ENCODE results near the gene CCNY.

The CCNY gene

GRCh38 chr10:35558276-35558675 is 222.0 kb downstream of the CCNY start:
- DNase-seq (ENCODE audit: low read depth in 2 of 2), result no peak

DNA sequence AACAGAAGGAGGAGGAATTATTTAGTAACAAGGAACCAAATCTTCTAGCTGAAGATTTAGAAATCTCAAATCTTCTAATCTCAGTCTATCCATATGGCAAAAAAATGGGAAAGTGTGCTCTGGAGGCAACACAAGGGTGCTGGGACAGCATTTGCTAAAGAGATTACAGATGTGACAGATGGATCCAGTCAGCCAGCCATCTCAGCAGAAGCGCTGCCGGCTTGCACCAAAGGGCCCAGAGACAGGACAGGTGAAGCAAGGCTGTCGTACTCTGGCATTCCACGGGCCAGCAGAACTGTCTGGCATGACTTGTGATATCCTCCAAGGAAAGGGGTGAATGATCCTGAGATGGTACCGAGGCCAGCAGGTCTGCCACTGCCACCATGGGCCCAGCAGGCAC is 223.1 kb downstream of the CCNY start:
- no peak for DNase-seq (ENCODE audit: low read depth in 2 of 2)

GRCh38 chr10:35561715-35562114 is 225.4 kb downstream of the CCNY start:
- DNase-seq (ENCODE audit: low read depth in 2 of 2), result no peak

DNA sequence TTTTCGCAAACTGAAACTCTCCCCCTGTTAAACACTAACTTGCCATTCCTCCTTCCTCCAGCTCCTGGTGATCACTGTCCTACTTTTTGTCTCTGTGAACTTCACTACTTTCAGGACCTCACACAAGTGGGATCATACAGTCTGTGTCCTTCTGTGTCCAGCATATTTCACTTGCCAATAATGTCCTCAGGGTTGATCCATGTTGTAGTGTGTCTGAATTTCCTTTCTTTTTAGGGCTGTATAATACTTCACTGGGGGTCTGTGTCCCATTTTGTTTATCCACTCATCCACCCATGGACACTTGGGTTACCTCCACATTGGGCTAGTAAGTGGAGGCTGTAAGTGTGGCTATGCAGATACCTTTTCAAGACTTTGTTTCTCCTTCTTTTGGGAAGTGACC is 226.1 kb downstream of the CCNY start:
- DNase-seq (ENCODE audit: low read depth in 2 of 2), result no peak

DNA sequence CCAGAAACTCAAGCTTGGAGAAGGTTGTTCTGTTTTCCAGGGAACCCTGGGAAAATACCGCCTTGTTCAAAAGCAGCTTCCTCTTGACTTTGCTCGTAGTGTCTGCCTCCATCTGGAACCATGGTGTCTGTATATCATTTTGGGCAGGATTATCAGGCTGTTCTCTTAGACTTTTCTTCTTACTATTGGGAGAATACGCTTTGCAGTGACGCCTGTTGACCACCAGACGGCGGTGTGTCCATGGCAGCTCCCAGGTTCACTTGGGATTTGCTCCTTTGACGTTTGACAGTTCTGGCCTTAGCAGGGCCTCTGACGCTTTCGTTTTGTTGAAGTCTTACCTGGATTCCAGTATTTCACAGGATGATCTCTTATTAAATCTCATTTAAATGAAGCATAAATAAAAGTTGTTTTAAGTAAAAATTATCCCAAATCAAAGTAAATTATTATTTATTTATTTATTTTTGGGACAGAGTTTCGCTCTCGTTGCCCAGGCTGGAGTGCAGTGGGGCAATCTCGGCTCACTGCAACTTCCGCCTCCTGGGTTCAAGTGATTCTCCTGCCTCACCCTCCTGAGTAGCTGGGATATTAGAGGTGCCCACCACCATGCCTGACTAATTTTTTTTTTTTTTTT is 227.1 kb downstream of the CCNY start:
- no peak for DNase-seq (ENCODE audit: low read depth in 2 of 2)

DNA sequence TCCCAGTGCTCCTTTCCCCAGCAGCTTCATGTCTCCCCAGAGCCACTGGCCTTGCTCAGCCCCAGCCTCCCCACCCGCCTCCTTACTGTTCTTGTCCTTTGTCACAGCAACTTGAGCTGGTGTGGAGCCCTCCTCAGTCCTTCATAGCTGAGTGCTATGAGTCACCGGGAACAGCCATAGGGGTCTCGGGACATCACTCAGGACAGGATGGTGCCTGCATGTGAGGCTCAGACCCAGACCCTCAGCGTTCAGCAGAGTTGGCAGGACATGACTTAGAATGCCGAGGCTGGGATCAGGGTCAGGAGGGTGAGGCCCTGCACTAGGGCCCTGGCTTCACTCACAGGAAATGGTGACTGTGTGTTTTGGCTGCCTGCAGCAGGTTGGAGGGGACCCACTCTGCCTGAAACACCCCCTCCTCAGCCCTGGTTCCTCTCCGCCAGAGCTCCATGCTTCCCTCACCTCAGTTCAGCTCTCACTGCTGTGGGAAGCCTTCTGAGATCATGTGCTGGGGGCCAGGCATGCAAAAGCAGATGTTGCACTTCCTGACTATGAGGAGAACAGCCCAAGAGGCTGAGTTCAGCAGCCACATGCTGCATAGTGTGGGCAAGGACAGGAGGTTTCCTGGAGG is 228.1 kb downstream of the CCNY start:
- DNase-seq (ENCODE audit: low read depth in 2 of 2), result no peak

DNA sequence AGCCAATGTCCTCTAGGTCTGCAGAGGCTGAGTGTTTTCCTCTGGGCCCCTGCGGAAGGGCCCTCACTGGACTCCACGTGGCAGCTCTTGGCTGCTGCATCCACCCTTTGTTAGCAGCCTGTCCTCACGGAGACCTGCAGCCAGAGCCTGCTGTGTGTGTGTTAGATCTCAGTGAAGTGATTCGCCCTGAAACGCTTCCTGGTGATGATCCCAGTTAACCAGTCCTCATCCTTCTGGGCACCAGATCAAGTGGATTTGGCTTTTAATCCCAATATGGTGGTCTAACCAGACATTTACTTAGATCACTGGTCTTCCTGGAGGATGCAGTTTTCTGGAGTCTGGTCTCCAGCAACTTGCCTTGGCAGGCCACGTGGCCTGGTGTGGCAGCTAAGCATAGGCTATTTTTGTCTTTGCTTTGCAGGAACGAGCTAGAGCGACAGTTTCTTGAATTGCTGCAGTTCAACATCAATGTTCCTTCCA is 229.3 kb downstream of the CCNY start:
- no peak for DNase-seq (ENCODE audit: low read depth in 2 of 2)

DNA sequence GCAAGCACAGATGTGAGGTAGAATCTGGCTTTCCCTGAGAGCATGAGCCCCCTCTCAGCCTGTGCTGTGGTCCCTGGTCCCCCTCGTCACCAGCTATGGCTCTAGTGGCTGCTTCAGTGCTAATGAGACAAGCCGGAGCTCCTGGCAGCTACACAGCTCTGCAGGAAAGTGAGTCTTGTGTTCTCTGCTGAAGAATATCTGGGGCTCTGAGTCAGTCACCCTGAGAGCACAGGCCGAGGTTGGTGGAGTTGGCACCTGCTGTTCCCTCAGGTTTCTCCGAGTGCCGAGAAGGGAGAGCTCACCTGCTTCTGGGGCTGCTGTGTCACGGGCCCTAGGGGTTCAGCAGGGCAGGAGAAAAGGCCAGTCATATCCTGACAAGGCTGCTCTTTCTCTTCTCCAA is 231.6 kb downstream of the CCNY start:
- DNase-seq (ENCODE audit: low read depth in 2 of 2), result no peak

GRCh38 chr10:35568483-35569015 is 232.2 kb downstream of the CCNY start:
- DNase-seq (ENCODE audit: low read depth in 2 of 2), result no peak

DNA sequence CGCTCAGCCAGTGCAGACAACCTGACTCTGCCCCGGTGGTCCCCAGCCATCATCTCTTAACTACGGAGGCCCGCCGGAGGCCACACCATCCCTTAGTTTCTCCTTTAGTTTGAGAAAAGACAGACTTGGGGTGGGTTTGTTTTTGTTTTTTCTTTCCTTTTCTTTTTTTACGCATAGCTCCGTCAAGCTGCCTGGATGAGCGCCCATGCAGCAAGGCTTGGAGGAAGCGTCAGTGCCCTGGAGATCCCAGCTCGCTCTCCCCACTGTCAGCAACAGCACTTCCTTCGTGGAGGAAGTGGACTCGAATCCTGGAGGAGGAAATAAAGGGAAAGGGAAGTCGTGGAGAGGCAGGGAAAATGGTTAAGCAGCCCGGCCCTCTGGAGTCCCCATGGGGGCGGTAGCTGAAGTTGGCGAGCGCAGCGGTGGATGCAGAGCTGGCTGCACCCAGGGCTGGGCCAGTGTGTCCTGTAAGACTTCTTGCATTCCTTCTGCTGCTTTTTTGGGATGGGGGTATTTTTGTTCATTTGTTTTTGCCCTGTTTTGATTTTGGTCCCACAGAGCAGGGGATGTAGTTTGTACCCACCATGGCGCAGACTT is 232.9 kb downstream of the CCNY start:
- no peak for DNase-seq (ENCODE audit: low read depth in 2 of 2)

- DNase-seq (ENCODE audit: low read depth in 2 of 2), result no peak
These were observed 233.5 kb downstream of the CCNY start for GRCh38 chr10:35569836-35570235.

- no peak for DNase-seq (ENCODE audit: low read depth in 2 of 2)
These were observed 234.1 kb downstream of the CCNY start for GRCh38 chr10:35570397-35570796.

- DNase-seq (ENCODE audit: low read depth in 2 of 2), result no peak
These were observed 236.3 kb downstream of the CCNY start for GRCh38 chr10:35572583-35572982.

DNA sequence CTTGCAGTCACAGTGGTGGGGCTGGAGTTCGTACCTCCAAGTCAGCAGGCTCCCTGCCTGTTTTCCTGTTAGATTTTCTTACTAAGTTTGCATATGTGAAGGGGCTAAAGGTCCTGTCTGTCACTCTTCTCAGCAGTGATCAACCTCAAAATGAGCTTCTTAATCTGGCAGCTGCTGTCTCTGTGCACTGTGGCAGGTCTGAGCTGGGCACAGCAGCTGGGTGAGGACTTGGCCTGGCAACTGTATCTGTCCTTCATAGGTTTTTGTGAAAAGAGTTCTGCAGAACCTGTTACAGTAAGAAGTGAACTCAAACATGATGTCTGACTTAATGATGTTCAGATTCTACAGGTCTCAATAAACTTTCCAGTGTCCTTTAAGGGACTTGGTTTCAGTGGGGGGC is 237.5 kb downstream of the CCNY start:
- no peak for DNase-seq (ENCODE audit: low read depth in 2 of 2)

DNA sequence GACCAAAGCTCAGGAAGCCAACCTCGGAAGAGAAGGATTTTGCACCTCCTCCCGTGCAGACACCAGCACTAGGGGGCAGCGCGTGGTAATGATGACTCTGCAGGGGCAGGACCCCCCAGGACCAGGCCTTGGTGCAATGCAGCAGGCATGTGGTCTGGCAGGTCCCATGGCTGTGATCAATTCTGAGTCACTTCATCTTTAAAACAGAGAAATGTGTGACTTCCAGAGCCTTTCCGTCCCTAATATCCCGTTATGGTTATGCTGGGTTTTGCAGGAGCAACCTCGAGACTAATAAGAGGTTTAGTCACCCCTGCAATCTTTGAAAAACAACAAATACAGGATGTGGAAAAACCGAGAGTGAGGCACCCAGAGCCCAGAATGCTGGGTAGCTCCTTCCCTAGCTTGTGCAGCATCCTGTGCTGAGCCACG is 238.6 kb downstream of the CCNY start:
- DNase-seq (ENCODE audit: low read depth in 2 of 2), result peak; percentile 17 to 29

GRCh38 chr10:35575640-35576039 is 239.3 kb downstream of the CCNY start:
- no peak for DNase-seq (ENCODE audit: low read depth in 2 of 2)

DNA sequence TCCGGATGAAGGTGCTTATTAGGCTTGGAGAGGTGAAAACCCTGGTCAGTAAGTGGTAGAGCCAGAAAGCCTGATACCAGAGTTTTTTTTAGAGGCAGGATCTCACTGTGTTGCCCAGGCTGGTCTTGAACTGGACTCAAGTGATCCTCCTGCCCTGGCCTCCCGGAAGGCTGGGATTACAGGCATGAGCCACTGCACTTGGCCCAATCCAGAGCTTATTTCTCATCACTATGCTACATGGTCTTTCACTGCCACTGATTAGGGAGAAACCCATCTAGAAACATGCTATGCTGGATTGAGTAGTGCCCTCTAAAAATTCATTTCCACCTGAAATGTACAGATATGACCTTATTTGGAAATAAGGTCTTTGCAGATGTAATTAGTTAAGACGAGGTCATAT is 240.4 kb downstream of the CCNY start:
- DNase-seq (ENCODE audit: low read depth in 2 of 2), result no peak

DNA sequence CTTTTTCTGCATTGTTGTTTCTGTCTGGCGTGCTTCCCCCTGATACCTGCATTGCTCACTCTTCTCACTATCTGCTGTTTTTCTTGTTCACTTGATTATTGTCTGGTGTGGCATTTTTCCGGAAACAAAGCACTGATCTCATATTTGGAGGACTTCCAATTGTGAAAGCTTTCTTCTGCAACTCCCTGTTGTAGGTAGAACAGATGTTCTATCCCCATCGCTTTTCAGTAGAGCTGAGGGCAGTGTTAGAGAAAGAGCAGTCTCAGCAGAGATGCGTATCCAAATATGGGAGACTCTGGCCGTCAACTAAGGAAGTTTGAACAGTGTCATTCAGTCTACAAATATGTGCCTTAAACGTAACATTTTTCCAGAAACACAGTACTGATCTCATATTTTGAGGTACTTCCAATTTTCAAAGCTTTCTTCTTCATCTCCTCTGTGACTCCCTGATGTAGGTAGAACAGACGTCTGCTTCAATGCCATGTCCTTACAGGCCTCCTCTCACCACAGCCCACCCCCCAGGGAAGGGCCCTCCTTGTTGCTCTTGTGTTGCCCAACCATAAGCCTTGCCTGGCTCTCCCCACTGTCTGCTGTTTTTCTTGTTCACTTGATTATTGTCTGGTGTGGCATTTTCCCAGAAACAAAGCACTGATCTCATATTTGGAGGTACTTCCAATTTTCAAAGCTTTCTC is 241.8 kb downstream of the CCNY start:
- DNase-seq (ENCODE audit: low read depth in 2 of 2), result no peak

DNA sequence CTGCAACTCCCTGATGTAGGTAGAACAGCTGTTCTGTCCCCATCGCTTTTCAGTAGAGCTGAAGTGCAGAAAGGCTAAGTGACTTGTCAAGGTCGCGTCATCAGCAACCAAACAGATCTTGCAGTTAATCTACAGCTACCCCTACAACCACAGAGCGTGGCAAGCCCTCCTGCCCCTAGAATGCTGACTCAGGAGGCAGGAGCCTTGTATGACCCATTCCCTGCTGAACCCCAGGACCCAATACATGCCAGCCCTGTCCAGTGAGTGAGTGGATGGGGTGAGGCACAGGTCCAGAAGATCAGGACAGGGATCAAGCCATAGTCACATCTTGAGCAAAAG is 242.3 kb downstream of the CCNY start:
- DNase-seq (ENCODE audit: low read depth in 2 of 2), result no peak

- DNase-seq (ENCODE audit: low read depth in 2 of 2), result no peak
These were observed 242.8 kb downstream of the CCNY start for GRCh38 chr10:35579116-35579515.

DNA sequence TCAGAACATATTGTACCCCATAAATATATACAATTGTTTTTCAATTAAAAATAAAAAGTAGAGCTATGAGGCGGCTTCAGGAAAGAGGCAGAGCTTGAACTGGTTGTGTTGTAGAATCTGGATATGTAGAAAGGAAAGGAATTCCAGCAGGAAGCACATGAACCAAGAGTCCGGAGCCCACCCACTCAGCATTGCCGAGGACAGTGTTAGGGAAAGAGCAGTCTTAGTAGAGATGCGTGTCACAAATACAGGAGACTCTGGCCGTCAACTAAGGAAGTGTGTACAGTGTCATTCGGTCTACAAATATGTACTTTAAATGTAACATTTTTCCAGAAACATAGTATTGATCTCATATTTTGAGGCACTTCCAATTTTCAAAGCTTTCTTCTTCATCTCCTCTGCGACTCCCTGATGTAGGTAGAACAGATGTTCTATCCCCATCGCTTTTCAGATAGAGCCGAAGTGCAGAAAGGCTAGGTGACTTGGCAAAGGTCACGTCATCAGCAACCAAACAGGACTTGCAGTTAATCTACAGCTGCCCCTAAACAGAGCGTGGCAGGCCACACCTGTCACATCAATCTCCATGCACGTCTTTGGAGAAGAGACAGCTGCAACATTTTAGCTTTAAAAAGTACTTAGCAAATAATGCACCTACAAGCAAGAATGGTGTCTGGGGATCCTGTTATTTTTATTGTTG is 243.6 kb downstream of the CCNY start:
- no peak for DNase-seq (ENCODE audit: low read depth in 2 of 2)

GRCh38 chr10:35580423-35580770 is 244.1 kb downstream of the CCNY start:
- no peak for DNase-seq (ENCODE audit: low read depth in 2 of 2)

Measured in fibroblast of skin of left biceps (primary cell).